ENCODE measurements around the gene UGT1A5. TPM values are rescaled to one million over a fixed set of nuclear protein-coding genes. Genes with fewer than 3 reads are reported as not detected.

UGT1A5 gene
- total and polyA plus RNA-seq, 2 of the 8 experiments (the other 6 are each of a cell fraction or from before 2014, with no cell fraction given) = not detected

- POLR2A ChIA-PET (ENCODE audit: partially characterized antibody) = no interaction called here
- H3K18ac ChIP-seq (ENCODE audit: extremely low read depth, low read length) = no peak overlapping the region
- no peaks in the 10 kb centered on the region for H3K9me3 ChIP-seq (ENCODE audit: insufficient read depth in 2 of 2, low read depth in 1 of 2, low read length in 1 of 2)
- H2BK120ac ChIP-seq (replicated peaks; ENCODE audit: low read depth, low read length) = no peak overlapping the region
- H2BK12ac ChIP-seq (ENCODE audit: low read depth, low read length) = no peak overlapping the region
- H3K27ac ChIP-seq (ENCODE audit: low read depth, low read length) = no peak overlapping the region
- H3K4ac ChIP-seq (replicated peaks; ENCODE audit: insufficient read length, low read depth, low read length) = no peak overlapping the region
- no peaks in the 10 kb centered on the region for H3K4me1 ChIP-seq (replicated peaks in 1 of 4; ENCODE audit: control insufficient read depth in 3 of 4, insufficient read depth in 4 of 4, low read length in 3 of 4)
- no peak overlapping the region for H3K14ac ChIP-seq (ENCODE audit: insufficient read length)
- no peak overlapping the region for H4K5ac ChIP-seq (ENCODE audit: insufficient read length, low read depth, low read length)
- no peak overlapping the region for H2BK5ac ChIP-seq (ENCODE audit: low read depth, low read length)
- H3K79me2 ChIP-seq (ENCODE audit: control insufficient read depth in 1 of 2, insufficient read depth in 2 of 2, low read length in 2 of 2) = no peaks in the 10 kb centered on the region
- 86% methylated on average over 5 of the region's 5 CpGs; no CpG with 5 or more reads in 1 of the 2 experiments for WGBS, 2 experiments (ENCODE audit: extremely low coverage in 1 of 2, insufficient coverage in 1 of 2, insufficient read length in 1 of 2, insufficient replicate concordance in 2 of 2, low coverage in 1 of 2, low lambda C conversion rate in 2 of 2, missing lambda C conversion rate in 1 of 2)
- H2AFZ ChIP-seq (ENCODE audit: low read length) = no peak overlapping the region
- H3K9ac ChIP-seq (replicated peaks in 1 of 4; ENCODE audit: extremely low read depth in 1 of 4, low read depth in 3 of 4, low read length in 3 of 4) = no peak overlapping the region
- H2BK15ac ChIP-seq (ENCODE audit: low read length) = no peak overlapping the region
- CTCF ChIA-PET (ENCODE audit: partially characterized antibody) = no interaction called here
- TF ChIP-seq POLR2AphosphoS5 (IDR thresholded peaks at IDR 0.05; ENCODE audit: low read depth, low read length) (no peak), TAF7 (optimal IDR thresholded peaks at IDR 0.05; ENCODE audit: borderline replicate concordance, low read depth, low read length) (no peak), MAX (IDR thresholded peaks at IDR 0.05) (no peak), USF2 (IDR thresholded peaks at IDR 0.05; ENCODE audit: low read length) (peak; percentile 45), CHD1 (IDR thresholded peaks at IDR 0.05; ENCODE audit: low read depth, low read length) (no peak)
- DNase-seq (ENCODE audit: low read depth in 1 of 2, low spot score in 2 of 2) = no peak
- no peak overlapping the region for H3K56ac ChIP-seq (replicated peaks; ENCODE audit: insufficient read length, low read depth, low read length)
- no peak overlapping the region for H2BK20ac ChIP-seq (ENCODE audit: low read length)
- no peak overlapping the region for H4K8ac ChIP-seq (ENCODE audit: extremely low read depth, insufficient read depth, low read length)
- no peak overlapping the region for H3K23ac ChIP-seq (ENCODE audit: insufficient read length)
- H3K4me2 ChIP-seq (ENCODE audit: insufficient read depth in 1 of 2, low read depth in 2 of 2, low read length in 2 of 2) = no peak overlapping the region
- H3K23me2 ChIP-seq (ENCODE audit: low read depth, low read length) = no peaks in the 10 kb centered on the region
- peaks cover 0 to 1% (median 0%) of the 10 kb centered on the region in 4 experiments; a peak in 1 of 7 replicates for H3K27me3 ChIP-seq (replicated peaks in 1 of 4; ENCODE audit: control insufficient read depth in 3 of 4, extremely low read depth in 1 of 4, insufficient read depth in 3 of 4, low read length in 3 of 4)
- no peak overlapping the region for H4K91ac ChIP-seq (replicated peaks; ENCODE audit: insufficient read length, low read length)
- H3K79me1 ChIP-seq (ENCODE audit: low read depth, low read length) = no peaks in the 10 kb centered on the region
- H2AK5ac ChIP-seq (ENCODE audit: low read depth, low read length) = no peak overlapping the region
- no peaks in the 10 kb centered on the region for H3K36me3 ChIP-seq (ENCODE audit: control insufficient read depth in 2 of 4, insufficient read depth in 4 of 4, low read length in 3 of 4)
- no peaks in the 10 kb centered on the region for H4K20me1 ChIP-seq (replicated peaks in 1 of 2; ENCODE audit: control insufficient read depth in 1 of 2, insufficient read depth in 2 of 2, low read length in 2 of 2)
- no peak for FAIRE-seq
- no peak overlapping the region for H3K4me3 ChIP-seq (ENCODE audit: extremely low read depth in 1 of 4, insufficient read depth in 2 of 4, low read depth in 3 of 4, low read length in 4 of 4)
Observed at GRCh38 chr2:233708942-233709341, 3.8 kb upstream of the UGT1A5 start.

Data from H1 (cell line).